Nephron progenitor cell (in vitro differentiated cells): ENCODE measurements around the gene FIBCD1.
"Not testable (repeated sequence)": the region's sequence is repeated elsewhere in the genome, so short reads cannot be mapped to it uniquely, and the experiment has no call there.

Source experiments
- DNase-seq: peaks from one replicate; pipeline ENCODE4 v3.0.0; 2021
- H3K27ac Mint-ChIP-seq: 2 replicates; pipeline ENCODE4 v1.8.0; 2021; ENCODE audit warnings: mild to moderate bottlenecking, moderate library complexity, mixed read lengths
- H3K27me3 Mint-ChIP-seq: 2 replicates; pipeline ENCODE4 v1.8.0; 2021; ENCODE audit warnings: mild to moderate bottlenecking, low read depth, mixed read lengths; ENCODE audit not compliant: poor library complexity
- H3K36me3 Mint-ChIP-seq: 2 replicates; pipeline ENCODE4 v1.8.0; 2021; ENCODE audit warnings: low read depth, mixed read lengths
- H3K4me1 Mint-ChIP-seq: 2 replicates; pipeline ENCODE4 v1.8.0; 2021; ENCODE audit warnings: mixed read lengths
- H3K4me3 Mint-ChIP-seq: 2 replicates; pipeline ENCODE4 v1.8.0; 2021; ENCODE audit warnings: mild to moderate bottlenecking, moderate library complexity, mixed read lengths
- H3K9me3 Mint-ChIP-seq: 2 replicates; pipeline ENCODE4 v1.8.0; 2021; ENCODE audit warnings: mild to moderate bottlenecking, moderate library complexity, mixed read lengths
- CTCF ChIP-seq: fragments of 200-600 bp; sonication (generic); IDR thresholded peaks from 2 replicates; pipeline ENCODE4 v1.5.0; 2021; ENCODE audit warnings: antibody characterized with exemption

Gene FIBCD1

GRCh38 chr9:130960522-130961378 lies 21.7 kb upstream of the FIBCD1 start:
- no peak for TF ChIP-seq CTCF
- Mint-ChIP-seq H3K9me3 (peaks cover 45% of the 10 kb centered on the region), H3K27ac (no peak overlapping the region), H3K27me3 (peaks cover 9% of the 10 kb centered on the region), H3K4me1 (peaks cover 17% of the 10 kb centered on the region), H3K4me3 (no peak overlapping the region), H3K36me3 (peaks cover 5% of the 10 kb centered on the region)
- DNase-seq, result no peak

GRCh38 chr9:130959809-130960334 lies 20.8 kb upstream of the FIBCD1 start:
- Mint-ChIP-seq H3K4me3 (no peak overlapping the region), H3K4me1 (peaks cover 17% of the 10 kb centered on the region), H3K27me3 (peaks cover 6% of the 10 kb centered on the region), H3K36me3 (peaks cover 5% of the 10 kb centered on the region), H3K27ac (no peak overlapping the region), H3K9me3 (peaks cover 41% of the 10 kb centered on the region)
- TF ChIP-seq CTCF, result no peak
- no peak for DNase-seq

GRCh38 chr9:130958564-130958963 lies 19.5 kb upstream of the FIBCD1 start:
- DNase-seq, H3K27ac Mint-ChIP-seq, H3K36me3 Mint-ChIP-seq, H3K27me3 Mint-ChIP-seq: not testable (repeated sequence)
- peaks cover 17% of the 10 kb centered on the region for H3K4me1 Mint-ChIP-seq
- H3K4me3 Mint-ChIP-seq, result peak overlapping the region; percentile 66
- peaks cover 32% of the 10 kb centered on the region for H3K9me3 Mint-ChIP-seq

GRCh38 chr9:130957451-130958203 lies 18.6 kb upstream of the FIBCD1 start:
- no peak for DNase-seq
- peaks cover 17% of the 10 kb centered on the region for H3K4me1 Mint-ChIP-seq
- H3K27me3 Mint-ChIP-seq, result peaks cover 10% of the 10 kb centered on the region
- H3K9me3 Mint-ChIP-seq, result peaks cover 26% of the 10 kb centered on the region
- no peak overlapping the region for H3K4me3 Mint-ChIP-seq
- H3K36me3 Mint-ChIP-seq, result peaks cover 5% of the 10 kb centered on the region
- H3K27ac Mint-ChIP-seq, result no peak overlapping the region
- no peak for TF ChIP-seq CTCF

GRCh38 chr9:130956636-130957450 lies 17.8 kb upstream of the FIBCD1 start:
- Mint-ChIP-seq H3K36me3 (peaks cover 5% of the 10 kb centered on the region), H3K4me3 (no peak overlapping the region), H3K27me3 (peaks cover 17% of the 10 kb centered on the region), H3K27ac (no peak overlapping the region), H3K4me1 (peaks cover 17% of the 10 kb centered on the region), H3K9me3 (peaks cover 26% of the 10 kb centered on the region)
- no peak for TF ChIP-seq CTCF
- DNase-seq, result no peak
